ENCODE data around the gene PJA1. TPM values are rescaled to one million over a fixed set of nuclear protein-coding genes. Genes with fewer than 3 reads are reported as not detected.

Gene PJA1
- total RNA-seq, 2 experiments from 2014 or later: 18.4 to 20.2 TPM

GRCh38 chrX:69195192-69195591, 29.9 kb upstream of the PJA1 start:
- Histone ChIP-seq H3K27ac (ENCODE audit: low read depth, low read length, poor library complexity, severe bottlenecking) (no peak overlapping the region), H3K4me1 (ENCODE audit: insufficient read depth, low read length, poor library complexity, severe bottlenecking) (no peaks in the 10 kb centered on the region), H3K36me3 (ENCODE audit: insufficient read depth, low read length) (no peaks in the 10 kb centered on the region), H3K79me2 (ENCODE audit: insufficient read depth, low read depth, low read length) (no peaks in the 10 kb centered on the region), H3K4me3 (ENCODE audit: low read depth, low read length, poor library complexity, severe bottlenecking) (no peak overlapping the region), H4K20me1 (ENCODE audit: insufficient read depth, low read length) (no peaks in the 10 kb centered on the region), H2AFZ (ENCODE audit: low read length) (no peak overlapping the region), H3K9me3 (ENCODE audit: low read length) (no peaks in the 10 kb centered on the region), H3K4me2 (ENCODE audit: low read length) (no peak overlapping the region), H3K9me2 (ENCODE audit: insufficient read depth, low read length) (no peaks in the 10 kb centered on the region)
- ChIA-PET CTCF (ENCODE audit: unreplicated experiment) (no interaction called here), POLR2A (no interaction called here)
- intact Hi-C loops (cut with micrococcal nuclease; ENCODE audit: unreplicated experiment): no loop called here
- DNase-seq (ENCODE audit: low spot score): no peak
- no TSS peak for BruUV-seq (replicated peaks)
- TF ChIP-seq EZH2phosphoT487 (IDR thresholded peaks at IDR 0.05; ENCODE audit: borderline replicate concordance, low read depth, low read length): no peak
- TF ChIP-seq CTCF (conservative IDR thresholded peaks at IDR 0.05; ENCODE audit: low read length): no peak

- no peaks in the 10 kb centered on the region for H3K9me3 ChIP-seq (ENCODE audit: low read length)
- no peak for TF ChIP-seq CTCF (conservative IDR thresholded peaks at IDR 0.05; ENCODE audit: low read length)
- no peak for TF ChIP-seq EZH2phosphoT487 (IDR thresholded peaks at IDR 0.05; ENCODE audit: borderline replicate concordance, low read depth, low read length)
- H3K4me2 ChIP-seq (ENCODE audit: low read length): no peak overlapping the region
- H3K79me2 ChIP-seq (ENCODE audit: insufficient read depth, low read depth, low read length): no peaks in the 10 kb centered on the region
- ChIA-PET CTCF (ENCODE audit: unreplicated experiment) (no interaction called here), POLR2A (no interaction called here)
- BruUV-seq (replicated peaks): no TSS peak
- H3K4me1 ChIP-seq (ENCODE audit: insufficient read depth, low read length, poor library complexity, severe bottlenecking): no peaks in the 10 kb centered on the region
- intact Hi-C loops (cut with micrococcal nuclease; ENCODE audit: unreplicated experiment): no loop called here
- no peaks in the 10 kb centered on the region for H3K9me2 ChIP-seq (ENCODE audit: insufficient read depth, low read length)
- no peak overlapping the region for H3K4me3 ChIP-seq (ENCODE audit: low read depth, low read length, poor library complexity, severe bottlenecking)
- no peaks in the 10 kb centered on the region for H3K36me3 ChIP-seq (ENCODE audit: insufficient read depth, low read length)
- no peak overlapping the region for H3K27ac ChIP-seq (ENCODE audit: low read depth, low read length, poor library complexity, severe bottlenecking)
- no peak for DNase-seq (ENCODE audit: low spot score)
- no peaks in the 10 kb centered on the region for H4K20me1 ChIP-seq (ENCODE audit: insufficient read depth, low read length)
- no peak overlapping the region for H2AFZ ChIP-seq (ENCODE audit: low read length)
Observed at GRCh38 chrX:69192603-69193002, 27.4 kb upstream of the PJA1 start.

- CTCF ChIA-PET (ENCODE audit: unreplicated experiment): no interaction called here
Observed at GRCh38 chrX:69189576-69190371, 24.5 kb upstream of the PJA1 start.

More at GRCh38 chrX:69189576-69190371, 24.5 kb upstream of the PJA1 start:
- POLR2A ChIA-PET: no interaction called here
- Histone ChIP-seq H4K20me1 (ENCODE audit: insufficient read depth, low read length) (no peaks in the 10 kb centered on the region), H3K4me2 (ENCODE audit: low read length) (no peak overlapping the region), H3K9me2 (ENCODE audit: insufficient read depth, low read length) (no peaks in the 10 kb centered on the region), H2AFZ (ENCODE audit: low read length) (no peak overlapping the region), H3K36me3 (ENCODE audit: insufficient read depth, low read length) (no peaks in the 10 kb centered on the region), H3K79me2 (ENCODE audit: insufficient read depth, low read depth, low read length) (no peaks in the 10 kb centered on the region), H3K27ac (ENCODE audit: low read depth, low read length, poor library complexity, severe bottlenecking) (no peak overlapping the region), H3K4me3 (ENCODE audit: low read depth, low read length, poor library complexity, severe bottlenecking) (no peak overlapping the region), H3K4me1 (ENCODE audit: insufficient read depth, low read length, poor library complexity, severe bottlenecking) (no peaks in the 10 kb centered on the region), H3K9me3 (ENCODE audit: low read length) (no peaks in the 10 kb centered on the region)
- BruUV-seq (replicated peaks): no TSS peak
- DNase-seq (ENCODE audit: low spot score): no peak
- intact Hi-C loops (cut with micrococcal nuclease; ENCODE audit: unreplicated experiment): no loop called here
- TF ChIP-seq EZH2phosphoT487 (IDR thresholded peaks at IDR 0.05; ENCODE audit: borderline replicate concordance, low read depth, low read length) (no peak), CTCF (conservative IDR thresholded peaks at IDR 0.05; ENCODE audit: low read length) (no peak)
